T-helper 1 cell treated with Interleukin-12 subunit alpha and Interleukin-12 subunit beta and Interleukin-4 antibody, amounts not matched to agents 30 μg/mL and 1 μg/mL, for 36 hours (primary cell): Measurements from ENCODE around the gene STRIP2.
"Not testable (repeated sequence)": the region's sequence is repeated elsewhere in the genome, so short reads cannot be mapped to it uniquely, and the experiment has no call there.

Experiments used
- H3K27ac Mint-ChIP-seq: one replicate; pipeline ENCODE4 v1.8.0; 2021; ENCODE audit warnings: mild to moderate bottlenecking, mixed read lengths
- H3K27me3 Mint-ChIP-seq: one replicate; pipeline ENCODE4 v1.8.0; 2021; ENCODE audit warnings: low read depth, mixed read lengths
- H3K36me3 Mint-ChIP-seq: one replicate; pipeline ENCODE4 v1.8.0; 2021; ENCODE audit warnings: low read depth, mixed read lengths
- H3K4me1 Mint-ChIP-seq: one replicate; pipeline ENCODE4 v1.8.0; 2021; ENCODE audit warnings: low read depth, mixed read lengths
- H3K4me3 Mint-ChIP-seq: one replicate; pipeline ENCODE4 v1.8.0; 2021; ENCODE audit warnings: mild to moderate bottlenecking, moderate library complexity, mixed read lengths
- H3K9me3 Mint-ChIP-seq: one replicate; pipeline ENCODE4 v1.8.0; 2021; ENCODE audit warnings: mixed read lengths

STRIP2 gene

DNA sequence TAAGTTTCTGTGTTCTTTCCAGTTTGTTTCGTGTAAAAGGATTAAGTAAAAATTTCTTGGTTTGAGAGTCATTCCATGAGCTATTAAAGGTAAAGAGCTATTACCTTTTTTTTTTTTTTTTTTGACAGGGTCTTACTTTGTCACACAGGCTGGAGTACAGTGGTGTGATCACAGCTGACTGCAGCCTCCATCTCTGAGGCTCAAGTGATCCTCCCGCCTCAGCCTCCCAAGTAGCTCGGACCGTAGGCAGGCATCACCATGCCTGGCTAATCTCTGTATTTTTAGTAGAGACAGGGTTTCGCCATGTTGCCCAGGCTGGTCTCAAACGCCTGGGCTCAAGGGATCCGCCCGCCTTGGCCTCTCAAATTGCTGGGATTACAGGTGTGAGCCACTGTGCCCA, 69.5 kb downstream of the STRIP2 start:
- Mint-ChIP-seq H3K4me1 (peaks cover 11% of the 10 kb centered on the region), H3K27me3 (peaks cover 12% of the 10 kb centered on the region), H3K36me3 (no peaks in the 10 kb centered on the region)

DNA sequence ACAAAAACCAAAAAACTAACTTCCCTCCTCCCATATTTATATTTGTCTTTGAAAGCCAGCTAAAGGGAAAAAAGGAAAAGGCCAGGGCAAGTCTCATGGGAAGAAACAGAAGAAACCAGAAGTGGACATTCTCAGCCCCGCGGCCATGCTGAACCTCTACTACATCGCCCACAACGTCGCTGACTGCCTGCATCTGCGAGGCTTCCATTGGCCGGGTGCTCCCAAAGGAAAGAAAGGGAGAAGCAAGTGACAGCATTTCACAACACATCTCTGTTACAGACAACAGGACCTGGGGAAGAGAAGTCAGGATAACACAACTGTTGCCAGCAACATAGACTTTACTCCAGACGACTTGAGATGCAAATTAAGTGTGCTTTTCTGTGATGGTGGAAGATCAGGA, 78.0 kb downstream of the STRIP2 start:
- Mint-ChIP-seq H3K27me3 (no peaks in the 10 kb centered on the region), H3K36me3 (no peaks in the 10 kb centered on the region), H3K4me3 (no peak overlapping the region), H3K27ac (no peak overlapping the region), H3K9me3 (no peaks in the 10 kb centered on the region), H3K4me1 (no peaks in the 10 kb centered on the region)

More for the DNA sequence above, 69.5 kb downstream of the STRIP2 start:
- no peaks in the 10 kb centered on the region for H3K9me3 Mint-ChIP-seq
- H3K27ac Mint-ChIP-seq, result peak overlapping the region; percentile 62
- H3K4me3 Mint-ChIP-seq, result peak overlapping the region; percentile 81

DNA sequence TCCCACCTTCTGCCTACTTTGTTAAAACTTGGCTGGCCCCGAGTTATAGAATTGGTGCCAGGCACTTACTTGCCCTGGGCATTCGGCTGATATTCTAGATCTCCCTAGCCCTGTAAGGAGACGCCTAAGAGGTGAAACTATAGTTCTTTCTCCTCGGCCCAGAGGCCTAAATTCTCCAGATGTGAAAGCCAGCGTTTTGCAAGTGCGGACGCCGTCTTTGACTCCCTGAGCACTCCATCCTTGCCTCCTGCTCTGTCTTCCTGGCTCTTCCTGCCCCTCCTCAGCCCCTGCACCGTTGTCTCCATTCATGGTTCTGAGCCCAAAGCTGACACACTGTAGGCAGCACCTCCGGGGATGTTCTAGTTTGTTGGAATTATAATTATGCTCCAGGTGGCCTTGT, 79.3 kb downstream of the STRIP2 start:
- Mint-ChIP-seq H3K27ac (no peak overlapping the region), H3K27me3 (peaks cover 6% of the 10 kb centered on the region), H3K4me1 (no peaks in the 10 kb centered on the region), H3K9me3 (no peaks in the 10 kb centered on the region), H3K4me3 (no peak overlapping the region), H3K36me3 (no peaks in the 10 kb centered on the region)

DNA sequence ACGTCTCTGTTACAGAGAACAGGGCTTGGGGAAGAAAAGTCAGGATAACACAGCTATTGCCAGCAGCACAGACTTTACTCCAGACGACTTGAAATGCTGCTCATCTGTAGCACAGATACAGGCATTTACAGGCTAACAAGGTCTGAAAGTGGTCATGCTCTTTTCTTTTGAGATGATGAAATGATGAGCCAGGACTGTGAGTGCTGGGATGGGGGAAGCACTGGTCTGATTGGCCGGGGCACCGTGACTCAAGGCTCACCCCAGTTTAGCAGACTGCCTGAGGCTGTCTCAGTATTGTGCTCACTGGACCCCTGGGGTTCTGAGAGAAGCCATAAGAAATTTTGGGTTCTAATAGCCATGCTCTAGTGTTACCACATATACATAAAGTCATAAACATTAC, 80.5 kb downstream of the STRIP2 start:
- no peaks in the 10 kb centered on the region for H3K36me3 Mint-ChIP-seq
- no peak overlapping the region for H3K4me3 Mint-ChIP-seq

GRCh38 chr7:129515381-129515780, 81.1 kb downstream of the STRIP2 start:
- peaks cover 10% of the 10 kb centered on the region for H3K27me3 Mint-ChIP-seq
- H3K4me1 Mint-ChIP-seq, result no peaks in the 10 kb centered on the region
- no peak overlapping the region for H3K27ac Mint-ChIP-seq
- no peaks in the 10 kb centered on the region for H3K36me3 Mint-ChIP-seq
- H3K9me3 Mint-ChIP-seq, result no peaks in the 10 kb centered on the region
- no peak overlapping the region for H3K4me3 Mint-ChIP-seq

More for the DNA sequence above, 80.5 kb downstream of the STRIP2 start:
- Mint-ChIP-seq H3K27me3 (peaks cover 8% of the 10 kb centered on the region), H3K27ac (no peak overlapping the region), H3K4me1 (no peaks in the 10 kb centered on the region), H3K9me3 (no peaks in the 10 kb centered on the region)

GRCh38 chr7:129517931-129518330, 83.7 kb downstream of the STRIP2 start:
- Mint-ChIP-seq H3K9me3 (no peaks in the 10 kb centered on the region), H3K36me3 (no peaks in the 10 kb centered on the region), H3K4me1 (no peaks in the 10 kb centered on the region), H3K4me3 (no peak overlapping the region), H3K27ac (no peak overlapping the region), H3K27me3 (peaks cover 27% of the 10 kb centered on the region)

DNA sequence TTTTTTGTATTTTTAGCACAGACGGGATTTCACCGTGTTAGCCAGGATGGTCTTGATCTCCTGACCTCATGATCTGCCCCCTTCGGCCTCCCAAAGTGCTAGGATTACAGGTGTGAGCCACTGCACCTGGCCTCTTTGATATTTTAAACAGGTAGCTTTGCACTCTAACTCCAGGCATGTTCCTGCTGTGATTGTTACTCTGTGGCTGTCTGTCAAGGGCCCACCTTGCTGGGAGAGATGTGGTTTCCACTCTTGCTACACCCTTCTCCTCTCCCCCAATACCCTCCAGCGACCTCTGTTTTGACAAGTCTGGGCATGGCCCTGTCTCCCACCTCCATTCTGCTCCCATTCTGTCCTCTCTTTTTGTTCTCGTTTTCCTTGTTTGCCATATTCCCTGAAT, 85.2 kb downstream of the STRIP2 start:
- Mint-ChIP-seq H3K4me3 (no peak overlapping the region), H3K4me1 (no peaks in the 10 kb centered on the region), H3K27ac (no peak overlapping the region), H3K36me3 (no peaks in the 10 kb centered on the region), H3K27me3 (peaks cover 32% of the 10 kb centered on the region), H3K9me3 (no peaks in the 10 kb centered on the region)

DNA sequence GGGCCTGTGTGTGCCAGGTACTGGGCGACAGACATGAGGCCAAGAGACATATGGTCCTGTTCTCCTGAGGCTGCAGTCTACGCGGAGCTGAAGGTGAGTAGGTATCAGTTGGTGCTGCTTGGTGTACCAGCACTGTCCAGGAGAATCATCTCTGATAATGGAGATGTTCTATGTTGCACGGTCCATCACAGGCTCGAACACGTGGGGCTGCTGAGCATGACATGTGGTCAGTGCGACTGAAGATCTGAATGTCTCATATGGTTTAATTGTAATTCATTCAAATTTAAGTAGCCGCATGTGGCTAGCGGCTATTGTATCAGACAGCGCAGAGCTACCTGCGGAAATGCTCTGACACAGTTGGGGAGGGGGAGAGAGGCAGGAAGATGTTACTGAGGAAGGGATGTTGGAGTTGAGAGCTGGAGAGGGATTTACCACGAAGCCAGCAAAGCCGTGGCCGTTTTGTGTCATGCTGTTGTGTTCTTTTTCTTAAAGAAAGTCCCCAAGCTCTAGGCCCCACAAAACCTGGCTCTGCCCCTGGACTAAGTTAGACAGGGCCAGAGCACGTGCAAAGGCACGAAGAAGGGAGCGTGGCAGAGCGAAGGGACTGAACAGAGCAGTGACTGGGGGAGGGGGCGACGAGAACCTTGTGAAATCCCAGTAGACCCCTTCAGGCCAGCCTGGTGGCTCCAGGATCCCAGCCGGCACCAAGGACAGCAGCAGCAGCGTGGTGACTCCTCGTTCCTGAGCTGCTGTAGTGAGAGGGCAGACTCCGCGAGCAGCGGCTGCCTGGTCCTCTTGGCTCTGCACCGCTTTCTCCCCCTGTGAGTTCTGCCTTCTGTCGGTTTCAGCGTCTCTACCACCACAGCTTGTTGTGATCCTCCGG, 88.1 kb downstream of the STRIP2 start:
- peaks cover 32% of the 10 kb centered on the region for H3K27me3 Mint-ChIP-seq
- no peaks in the 10 kb centered on the region for H3K9me3 Mint-ChIP-seq

GRCh38 chr7:129522971-129523340, 88.7 kb downstream of the STRIP2 start:
- no peak overlapping the region for H3K27ac Mint-ChIP-seq

More for the DNA sequence above, 88.1 kb downstream of the STRIP2 start:
- Mint-ChIP-seq H3K36me3 (no peaks in the 10 kb centered on the region), H3K27ac (no peak overlapping the region), H3K4me3 (no peak overlapping the region), H3K4me1 (no peaks in the 10 kb centered on the region)

GRCh38 chr7:129523924-129524323, 89.7 kb downstream of the STRIP2 start:
- Mint-ChIP-seq H3K4me1 (no peaks in the 10 kb centered on the region), H3K36me3 (no peaks in the 10 kb centered on the region), H3K27ac (no peak overlapping the region), H3K9me3 (no peaks in the 10 kb centered on the region), H3K4me3 (no peak overlapping the region), H3K27me3 (peaks cover 26% of the 10 kb centered on the region)

More at GRCh38 chr7:129522971-129523340, 88.7 kb downstream of the STRIP2 start:
- Mint-ChIP-seq H3K9me3 (no peaks in the 10 kb centered on the region), H3K4me3 (no peak overlapping the region), H3K27me3 (peaks cover 29% of the 10 kb centered on the region), H3K4me1 (no peaks in the 10 kb centered on the region), H3K36me3 (no peaks in the 10 kb centered on the region)

GRCh38 chr7:129524405-129524804, 90.2 kb downstream of the STRIP2 start:
- peaks cover 26% of the 10 kb centered on the region for H3K27me3 Mint-ChIP-seq
- H3K4me3 Mint-ChIP-seq, H3K9me3 Mint-ChIP-seq, H3K27ac Mint-ChIP-seq, H3K36me3 Mint-ChIP-seq, H3K4me1 Mint-ChIP-seq: not testable (repeated sequence)

DNA sequence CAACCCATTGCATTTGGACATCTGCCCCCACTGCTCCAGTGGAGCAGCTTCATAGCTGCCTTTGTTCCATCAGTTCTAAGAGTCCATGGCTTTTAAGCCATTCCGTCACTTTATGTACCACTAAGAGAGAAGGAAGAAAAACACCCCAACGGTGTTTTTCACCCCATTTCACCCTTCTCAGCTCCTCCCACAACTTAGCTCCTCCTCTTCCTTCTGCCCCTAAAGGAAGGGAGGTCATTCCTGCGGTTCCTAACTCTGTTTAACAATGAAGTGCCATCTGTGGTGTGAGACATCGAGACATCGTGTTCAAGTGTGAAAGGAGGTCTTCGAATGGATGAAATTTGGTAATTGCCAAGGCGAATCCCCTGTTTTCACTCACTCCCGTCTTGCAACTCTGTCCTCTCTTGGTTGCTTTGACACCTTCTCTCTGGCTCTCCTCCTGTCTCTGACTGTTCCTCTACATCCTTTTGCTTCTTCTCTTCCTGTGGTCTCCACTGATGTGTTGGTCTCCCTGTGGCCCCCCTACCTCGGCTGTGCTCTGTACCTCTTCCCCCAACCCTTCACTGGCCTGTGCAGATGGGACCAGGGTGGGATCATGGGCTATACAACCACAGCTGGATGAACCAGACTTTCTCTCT, 91.1 kb downstream of the STRIP2 start:
- H3K4me3 Mint-ChIP-seq, result no peak overlapping the region
- H3K27ac Mint-ChIP-seq, result no peak overlapping the region

DNA sequence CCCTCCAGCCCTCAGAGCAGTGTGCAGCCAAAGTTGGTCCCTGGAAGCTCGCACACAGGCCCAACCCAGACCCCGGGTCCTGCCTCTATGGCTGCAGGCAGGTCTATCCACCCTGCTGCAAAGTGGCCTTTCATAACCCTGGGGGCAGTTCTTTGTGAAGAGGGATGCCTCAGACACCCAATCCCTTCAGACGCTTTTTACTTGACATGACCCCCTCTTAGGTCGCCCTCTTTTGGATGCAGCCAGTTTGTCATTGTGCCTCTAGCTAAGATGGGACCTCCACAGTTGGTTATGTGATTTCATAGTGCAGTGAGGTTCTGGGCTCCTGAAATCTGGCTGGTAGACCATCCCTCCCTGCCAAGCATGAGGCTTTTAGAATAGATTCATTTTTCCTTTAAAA, 95.4 kb downstream of the STRIP2 start:
- H3K4me3 Mint-ChIP-seq, result no peak overlapping the region
- no peaks in the 10 kb centered on the region for H3K27me3 Mint-ChIP-seq
- no peaks in the 10 kb centered on the region for H3K9me3 Mint-ChIP-seq
- no peaks in the 10 kb centered on the region for H3K36me3 Mint-ChIP-seq
- H3K27ac Mint-ChIP-seq, result no peak overlapping the region
- H3K4me1 Mint-ChIP-seq, result peaks cover 1% of the 10 kb centered on the region

More for the DNA sequence above, 91.1 kb downstream of the STRIP2 start:
- H3K4me1 Mint-ChIP-seq, result no peaks in the 10 kb centered on the region
- H3K9me3 Mint-ChIP-seq, result no peaks in the 10 kb centered on the region
- H3K36me3 Mint-ChIP-seq, result no peaks in the 10 kb centered on the region
- H3K27me3 Mint-ChIP-seq, result peaks cover 21% of the 10 kb centered on the region

GRCh38 chr7:129530795-129531391, 96.7 kb downstream of the STRIP2 start:
- no peaks in the 10 kb centered on the region for H3K27me3 Mint-ChIP-seq
- peaks cover 4% of the 10 kb centered on the region for H3K4me1 Mint-ChIP-seq
- no peaks in the 10 kb centered on the region for H3K36me3 Mint-ChIP-seq
- no peak overlapping the region for H3K27ac Mint-ChIP-seq
- H3K4me3 Mint-ChIP-seq, result no peak overlapping the region
- H3K9me3 Mint-ChIP-seq, result no peaks in the 10 kb centered on the region

- Mint-ChIP-seq H3K27ac (no peak overlapping the region), H3K9me3 (no peaks in the 10 kb centered on the region), H3K27me3 (no peaks in the 10 kb centered on the region), H3K36me3 (no peaks in the 10 kb centered on the region), H3K4me1 (peaks cover 10% of the 10 kb centered on the region), H3K4me3 (no peak overlapping the region)
These were observed 97.5 kb downstream of the STRIP2 start for GRCh38 chr7:129531721-129532120.
